ENCODE results near the gene UTS2B.

The UTS2B gene

DNA sequence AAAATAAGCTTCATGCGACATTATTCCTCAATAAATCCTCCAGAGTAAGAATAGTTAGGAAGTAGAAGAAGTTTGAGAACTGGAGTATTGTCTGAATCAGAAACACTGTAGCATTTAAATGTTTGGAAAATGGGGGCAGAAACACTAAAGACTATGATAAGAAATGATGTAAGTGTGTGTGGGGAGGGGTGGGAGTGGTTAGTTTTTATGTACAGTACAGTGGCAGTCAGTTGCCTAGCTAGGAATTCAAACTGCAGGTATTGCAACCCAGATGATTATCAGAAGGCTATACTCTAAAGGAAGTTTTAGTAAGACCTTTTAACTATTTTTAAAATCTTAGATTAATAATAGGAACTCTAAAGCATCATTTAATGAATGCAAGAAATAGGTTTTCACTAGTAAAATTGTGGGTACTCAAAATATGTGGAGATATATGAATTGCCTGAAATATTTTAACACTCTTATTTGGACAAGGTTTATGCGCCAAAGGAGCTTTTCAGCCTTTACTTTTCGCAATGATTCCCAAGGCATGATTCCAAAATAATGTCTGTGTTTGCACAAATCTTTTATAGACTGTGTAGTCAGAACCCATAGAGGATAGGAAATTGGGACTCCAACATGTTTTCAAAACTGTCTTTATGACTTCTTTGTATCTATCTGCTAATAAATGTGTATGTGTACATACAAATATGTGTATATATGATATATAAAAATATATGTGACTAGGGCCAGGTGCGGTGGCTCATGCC lies 9.1 kb downstream of the UTS2B start:
- DNase-seq (ENCODE audit: low read depth), result no peak

DNA sequence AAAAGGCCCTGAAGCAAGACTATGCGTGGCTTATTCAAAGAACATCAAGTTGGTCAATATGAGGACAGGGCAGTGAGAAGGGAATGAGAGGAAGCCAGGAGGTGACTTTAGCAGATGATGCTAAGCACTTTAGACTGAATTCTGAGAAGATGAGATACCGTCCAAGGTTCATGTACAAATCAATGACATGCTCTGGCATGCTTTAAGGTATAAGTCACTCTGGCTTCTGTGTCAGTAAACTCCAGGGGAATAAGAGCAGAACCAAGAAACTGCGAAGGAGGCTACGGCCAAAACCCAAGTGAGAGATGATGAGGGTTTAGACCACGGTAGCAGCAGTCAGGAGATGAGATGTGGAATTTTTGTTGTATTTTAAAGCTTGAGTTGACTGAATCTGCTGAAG lies 10.0 kb downstream of the UTS2B start:
- DNase-seq (ENCODE audit: low read depth), result no peak

DNA sequence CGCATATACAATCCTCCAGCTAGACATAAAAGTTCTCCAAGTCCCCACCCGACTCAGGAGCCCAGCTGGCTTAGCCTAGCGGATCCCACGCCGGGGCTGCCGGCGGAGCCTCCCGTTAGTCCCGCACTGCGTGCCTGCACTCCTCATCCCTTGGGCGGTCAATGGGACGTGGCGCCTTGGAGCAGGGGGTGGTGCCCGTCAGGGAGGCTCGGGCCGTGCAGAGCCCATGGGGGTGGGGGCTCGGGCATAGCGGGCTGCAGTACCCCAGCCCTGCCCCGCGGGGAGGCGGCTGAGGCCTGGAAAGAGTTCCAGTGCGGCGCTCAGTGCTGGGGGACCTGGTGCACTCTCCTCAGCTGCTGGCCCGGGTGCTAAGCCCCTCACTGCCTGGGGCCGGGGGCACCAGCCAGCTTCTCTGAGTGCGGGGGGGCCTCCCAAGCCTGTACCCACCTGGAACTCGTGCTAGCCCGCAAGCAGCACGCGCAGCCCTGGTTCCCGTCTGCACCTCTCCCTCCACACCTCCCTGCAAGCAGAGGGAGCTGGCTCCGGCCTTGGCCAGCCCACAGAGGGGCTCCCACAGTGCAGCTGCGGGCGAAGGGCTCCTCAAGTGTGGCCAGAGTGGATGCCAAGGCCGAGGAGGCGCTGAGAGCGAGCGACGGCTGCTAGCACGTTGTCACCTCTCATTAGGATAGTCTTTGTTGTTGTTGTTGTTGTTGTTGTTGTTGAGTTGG lies 13.3 kb downstream of the UTS2B start:
- no peak for DNase-seq (ENCODE audit: low read depth)

DNA sequence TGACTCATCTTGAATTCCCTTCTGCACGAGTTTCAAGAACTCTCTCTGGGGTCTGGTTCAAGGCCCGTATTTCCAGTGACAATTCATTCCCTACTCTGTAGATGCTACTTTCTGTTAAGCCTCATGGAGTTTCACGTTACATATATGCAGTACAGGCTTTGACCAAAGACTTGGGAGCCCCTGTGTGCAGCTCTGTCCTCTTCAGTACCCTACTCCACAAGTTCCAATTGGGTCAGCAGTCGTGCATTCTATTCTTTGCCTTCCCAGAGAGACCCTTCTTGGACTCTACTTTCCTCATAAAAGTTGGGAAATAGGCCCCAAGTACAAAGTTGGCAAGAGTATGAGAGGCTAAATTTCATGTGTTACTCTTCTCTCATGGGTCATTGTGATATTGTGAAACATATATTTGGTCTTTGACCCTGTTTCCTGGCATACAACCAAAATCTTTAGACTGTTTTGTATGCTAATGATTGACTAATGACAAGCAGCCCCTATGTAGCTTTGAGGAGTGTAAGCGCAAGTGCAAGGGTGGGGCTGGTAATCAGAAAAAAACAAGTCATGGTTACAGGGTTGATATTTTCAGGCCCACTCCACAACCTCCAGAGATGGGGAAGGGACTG lies 16.1 kb downstream of the UTS2B start:
- no peak for DNase-seq (ENCODE audit: low read depth)

DNA sequence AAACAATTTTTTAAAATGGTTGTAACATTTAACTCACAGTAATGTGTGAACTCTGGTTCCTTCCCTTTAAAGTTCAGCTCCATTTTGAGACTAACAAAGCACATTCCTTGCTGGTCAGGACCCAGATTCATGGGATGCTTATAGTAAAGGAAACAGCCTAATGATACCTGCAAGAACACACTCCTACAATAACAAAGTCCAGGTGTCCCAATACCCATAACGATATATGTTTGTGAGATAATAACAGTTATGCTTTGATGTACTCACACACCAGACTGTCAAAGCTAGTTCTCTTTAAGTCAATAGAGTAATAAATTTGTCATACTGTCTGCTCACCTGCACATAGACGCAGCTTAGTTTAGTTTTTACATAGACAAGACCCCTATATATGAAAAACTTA lies 17.0 kb downstream of the UTS2B start:
- no peak for DNase-seq (ENCODE audit: low read depth)

DNA sequence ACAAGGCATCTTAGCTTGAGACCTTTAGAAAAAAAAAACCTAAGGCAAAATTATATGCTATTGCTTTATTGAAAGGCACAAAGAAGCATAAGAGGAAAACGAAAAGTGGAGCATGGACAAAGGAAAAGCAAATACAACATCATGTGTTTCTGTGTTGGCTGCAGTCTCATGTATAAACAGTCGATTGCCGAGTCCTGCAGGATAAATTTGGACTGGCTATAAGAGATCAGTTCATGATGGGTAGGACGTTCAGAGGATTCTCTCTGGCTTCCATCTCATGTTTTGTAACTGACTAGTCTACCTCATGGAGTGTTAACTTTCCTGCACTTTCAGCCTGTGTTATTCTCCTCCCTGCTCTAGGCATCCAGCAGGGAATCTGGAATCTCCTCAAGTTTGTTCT lies 23.0 kb downstream of the UTS2B start:
- DNase-seq (ENCODE audit: low read depth), result no peak

DNA sequence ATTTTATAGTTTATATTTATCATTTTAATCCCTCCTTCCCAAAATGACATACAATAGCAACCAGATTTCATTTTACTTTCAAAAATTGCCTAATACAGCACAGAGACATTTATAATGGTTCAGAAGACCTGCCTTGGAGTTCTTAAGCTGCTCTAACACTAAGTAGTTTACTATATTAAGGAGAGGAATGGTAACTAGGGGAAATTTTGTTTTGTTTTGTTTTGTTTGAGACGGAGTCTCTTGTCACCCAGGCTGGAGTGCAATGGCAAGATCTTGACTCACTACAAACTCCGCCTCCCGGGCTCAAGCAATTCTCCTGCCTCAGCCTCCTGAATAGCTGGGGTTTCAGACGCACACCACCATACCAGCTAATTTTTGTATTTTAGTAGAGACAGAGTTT lies 23.9 kb downstream of the UTS2B start:
- no peak for DNase-seq (ENCODE audit: low read depth)

DNA sequence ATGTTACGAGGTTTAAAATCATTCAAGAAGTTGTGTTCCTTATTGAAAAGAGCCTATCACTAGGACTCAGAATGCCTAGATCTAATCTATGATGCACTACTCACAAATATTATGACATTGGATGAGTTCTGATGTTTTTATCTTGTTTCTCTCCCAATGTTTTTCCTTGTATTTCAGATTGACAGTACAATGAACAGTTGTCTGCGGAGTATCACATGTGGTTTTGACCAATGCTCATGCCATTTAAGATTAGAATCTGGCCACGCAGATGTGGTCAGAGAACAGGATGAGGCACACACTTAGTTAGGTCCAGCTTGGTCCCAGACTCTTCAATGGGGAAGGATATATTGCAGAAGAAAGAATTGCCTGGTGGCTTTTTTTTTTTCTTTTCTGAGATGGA lies 26.7 kb downstream of the UTS2B start:
- no peak for DNase-seq (ENCODE audit: low read depth)

DNA sequence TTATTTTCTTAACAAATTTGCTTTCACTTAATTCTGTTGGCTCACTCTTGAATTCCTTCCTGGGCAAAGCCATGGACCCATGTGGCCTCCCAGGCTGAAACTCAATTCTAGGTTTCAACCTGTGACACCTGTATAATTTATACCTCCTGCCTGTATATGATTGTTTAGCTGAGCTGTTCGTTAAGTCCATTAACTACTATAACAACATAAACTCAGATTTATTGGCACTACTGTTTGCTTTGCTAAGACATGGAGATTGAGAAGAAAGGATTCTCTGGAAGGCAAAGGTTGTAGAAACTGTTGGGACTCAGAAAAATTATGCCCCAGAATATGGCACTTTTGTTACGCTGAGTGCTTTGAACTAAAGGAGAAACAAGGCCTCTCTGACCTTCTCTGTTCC lies 27.9 kb downstream of the UTS2B start:
- no peak for DNase-seq (ENCODE audit: low read depth)

DNA sequence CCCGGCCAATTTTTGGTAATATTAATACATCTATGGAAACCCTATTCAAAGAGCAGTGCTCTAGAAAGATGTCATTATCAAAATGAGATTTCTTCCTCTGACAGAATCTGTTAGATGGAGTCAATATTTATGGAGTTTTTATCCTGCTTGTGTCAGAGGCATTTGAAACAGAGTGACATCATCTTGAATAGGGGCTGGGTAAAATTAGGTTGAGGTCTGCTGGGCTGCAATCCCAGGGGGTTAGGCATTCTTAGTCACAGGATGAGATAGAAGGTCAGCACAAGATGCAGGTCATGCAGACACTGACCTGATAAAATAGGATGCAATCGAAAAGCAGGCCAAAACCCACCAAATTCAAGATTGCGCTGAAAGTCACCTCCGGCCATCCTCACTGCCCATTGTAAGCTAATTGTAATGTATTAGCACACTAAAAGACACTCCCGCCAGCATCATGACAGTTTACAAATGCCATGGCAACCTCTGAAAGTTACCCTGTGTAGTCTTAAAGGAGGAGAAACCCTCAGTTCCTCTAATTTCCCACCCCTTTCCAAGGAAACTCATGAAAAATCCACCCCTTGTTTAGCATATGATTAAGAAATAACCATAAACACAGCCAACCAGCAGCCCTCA lies 28.4 kb downstream of the UTS2B start:
- DNase-seq (ENCODE audit: low read depth), result no peak

DNA sequence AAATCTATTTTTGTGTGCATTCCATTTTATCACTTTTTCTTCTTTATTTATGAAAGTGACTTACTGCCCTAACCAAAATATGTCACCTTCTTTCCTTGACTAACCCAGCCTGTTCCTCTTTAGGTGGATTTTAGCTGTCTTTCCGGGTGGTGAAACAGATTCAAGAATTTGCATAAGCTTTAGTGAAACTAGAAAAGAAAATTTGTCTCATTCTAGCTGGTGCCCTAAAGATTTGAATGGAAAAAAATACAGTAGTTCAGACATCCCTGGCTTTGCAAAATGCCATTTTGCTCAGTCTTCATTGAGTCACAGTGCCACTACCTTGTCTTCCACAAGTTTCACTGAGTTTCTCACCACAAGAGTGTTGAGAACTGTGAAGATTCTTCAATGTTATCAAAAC lies 29.3 kb downstream of the UTS2B start:
- DNase-seq (ENCODE audit: low read depth), result no peak

DNA sequence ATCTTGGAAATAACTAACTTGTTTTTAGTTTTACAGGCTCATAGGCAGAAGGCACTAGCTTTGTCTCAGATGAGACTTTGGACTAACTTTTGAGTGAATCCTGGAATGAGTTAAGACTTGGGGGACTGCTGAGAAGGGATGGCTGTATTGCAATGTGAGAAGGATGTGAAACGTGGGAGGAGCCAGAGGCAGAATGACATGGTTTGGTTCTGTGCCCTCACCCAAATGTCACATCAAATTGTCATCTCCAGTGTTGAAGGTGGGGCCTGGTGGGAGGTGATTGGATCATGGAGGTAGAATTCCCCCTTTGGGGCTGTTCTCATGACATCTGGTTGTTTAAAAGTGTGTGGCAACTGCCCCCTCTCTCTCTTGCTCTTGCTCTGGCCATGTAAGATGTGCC lies 29.9 kb downstream of the UTS2B start:
- DNase-seq (ENCODE audit: low read depth), result no peak

DNA sequence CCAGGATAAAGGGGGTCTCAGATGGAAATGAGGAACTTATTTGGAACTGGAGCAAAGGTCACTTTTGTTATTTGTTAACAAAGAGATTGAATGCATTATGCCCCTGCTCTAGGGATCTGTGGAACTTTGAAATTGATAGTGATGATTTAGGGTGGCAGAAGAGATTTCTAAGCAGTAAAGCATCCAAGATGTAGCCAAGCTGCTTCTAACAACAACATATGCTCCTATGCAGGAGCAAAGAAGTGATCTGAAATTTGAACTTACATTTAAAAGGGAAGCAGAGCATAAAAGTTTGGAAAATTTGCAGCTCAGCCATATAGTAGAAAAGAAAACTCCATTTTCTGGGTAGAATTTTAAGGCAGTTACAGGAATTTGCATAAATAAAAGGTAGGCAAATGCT lies 31.5 kb downstream of the UTS2B start:
- no peak for DNase-seq (ENCODE audit: low read depth)

DNA sequence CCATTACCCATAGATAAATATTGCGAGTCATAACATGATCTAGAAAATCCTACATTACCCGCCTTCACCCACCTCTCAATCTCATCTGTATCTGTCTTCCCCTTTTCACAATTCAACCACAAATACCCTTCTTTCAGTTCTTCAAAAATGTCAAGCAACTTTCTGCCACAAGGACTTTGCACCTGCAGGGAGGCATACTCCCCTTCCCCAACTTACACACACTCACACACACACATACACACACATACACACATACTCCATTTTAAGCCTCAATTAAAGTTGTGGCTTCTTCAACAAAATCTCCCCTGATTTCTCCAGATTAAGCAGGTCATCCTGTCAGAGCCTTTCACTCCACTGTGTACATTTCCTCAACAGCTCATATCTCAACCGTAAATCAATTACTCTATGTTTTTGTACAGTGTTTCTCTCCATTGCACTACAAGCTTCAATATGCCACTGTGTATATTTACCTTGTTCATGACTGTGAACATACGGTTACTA lies 34.2 kb downstream of the UTS2B start:
- no peak for DNase-seq (ENCODE audit: low read depth)

DNA sequence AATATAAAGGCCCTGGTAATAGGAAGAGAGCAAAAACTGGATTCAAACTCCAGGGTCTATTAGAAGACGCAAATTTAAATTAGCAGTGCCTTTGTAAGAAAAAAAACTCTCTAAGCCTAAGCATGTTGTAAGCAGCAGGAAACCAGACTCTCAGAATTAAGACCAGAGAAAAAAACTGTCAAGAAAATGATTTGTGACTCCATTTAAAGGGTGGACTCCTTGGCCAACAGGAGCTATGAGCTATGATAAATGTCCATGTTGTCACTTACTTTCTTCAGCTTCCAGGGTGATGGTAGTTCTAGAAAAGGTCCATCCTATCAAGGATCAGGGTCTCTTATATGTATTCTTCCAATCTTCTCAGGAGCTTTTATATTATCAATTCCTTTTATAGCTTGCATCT lies 36.0 kb downstream of the UTS2B start:
- no peak for DNase-seq (ENCODE audit: low read depth)

DNA sequence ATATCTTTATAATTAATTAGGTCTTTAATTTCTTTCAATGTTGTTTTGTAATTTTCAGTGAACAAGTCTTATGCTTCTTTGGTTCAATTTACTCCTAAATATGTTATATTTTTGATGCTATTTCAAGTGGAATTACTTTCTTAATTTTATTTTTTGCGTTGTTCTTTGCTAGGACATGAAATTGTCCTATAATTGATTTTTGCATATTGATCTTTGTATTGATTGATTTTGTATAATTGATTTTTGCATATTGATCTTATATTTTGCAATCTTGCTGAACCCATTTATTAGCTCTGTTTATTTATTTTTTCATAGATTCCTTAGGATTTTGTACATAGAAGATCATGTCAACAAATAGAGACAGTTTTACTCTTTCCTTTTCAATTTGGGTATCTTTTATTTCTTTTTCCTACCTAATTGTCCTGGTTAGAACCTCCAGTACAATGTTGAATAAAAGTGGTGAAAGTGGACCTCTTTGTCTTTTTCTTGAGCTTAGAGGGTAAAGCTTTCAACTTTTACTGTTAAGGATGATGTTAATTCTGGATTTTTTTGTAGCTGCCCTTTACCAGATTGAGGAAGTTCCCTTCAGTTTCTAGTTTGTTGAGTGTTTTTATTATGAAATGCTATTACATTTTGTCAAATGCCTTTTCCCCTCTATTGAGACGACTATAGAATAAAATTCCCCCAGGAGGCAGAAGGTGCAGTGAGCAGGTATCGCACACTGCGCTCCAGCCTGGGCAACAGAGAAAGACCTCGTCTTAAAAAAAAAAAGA lies 37.9 kb downstream of the UTS2B start:
- DNase-seq (ENCODE audit: low read depth), result no peak

DNA sequence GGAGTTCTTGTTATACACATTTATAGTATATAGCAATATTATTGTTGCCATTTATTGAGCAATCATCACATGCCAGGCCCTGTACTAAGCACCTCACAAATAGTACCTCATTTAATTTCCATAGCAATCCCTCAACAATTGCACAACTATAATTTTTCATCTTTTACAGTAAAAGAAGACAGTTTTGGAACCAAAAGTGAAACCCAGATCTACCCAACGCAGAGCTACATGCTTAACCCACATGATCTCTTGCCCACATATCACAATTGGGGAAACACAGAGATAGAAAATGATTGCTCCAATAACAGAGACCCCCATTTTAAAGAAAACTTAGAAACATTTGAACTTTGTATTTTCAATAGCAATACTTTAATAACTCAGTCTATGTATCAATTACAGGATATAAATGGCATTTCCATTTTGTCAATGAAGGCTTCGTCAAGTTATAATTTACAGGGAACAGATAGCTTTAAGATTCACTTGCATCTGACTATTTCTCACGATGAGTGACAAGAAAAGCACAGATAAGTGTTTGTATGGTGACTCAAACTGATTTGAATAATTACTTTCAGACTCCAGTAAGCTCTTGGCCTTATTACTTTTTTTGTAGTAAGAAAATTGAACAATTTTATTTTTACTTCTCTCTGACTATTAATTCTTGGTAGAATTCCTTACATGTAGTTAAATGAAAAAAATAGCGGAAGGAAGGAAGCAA lies 39.9 kb downstream of the UTS2B start:
- no peak for DNase-seq (ENCODE audit: low read depth)

DNA sequence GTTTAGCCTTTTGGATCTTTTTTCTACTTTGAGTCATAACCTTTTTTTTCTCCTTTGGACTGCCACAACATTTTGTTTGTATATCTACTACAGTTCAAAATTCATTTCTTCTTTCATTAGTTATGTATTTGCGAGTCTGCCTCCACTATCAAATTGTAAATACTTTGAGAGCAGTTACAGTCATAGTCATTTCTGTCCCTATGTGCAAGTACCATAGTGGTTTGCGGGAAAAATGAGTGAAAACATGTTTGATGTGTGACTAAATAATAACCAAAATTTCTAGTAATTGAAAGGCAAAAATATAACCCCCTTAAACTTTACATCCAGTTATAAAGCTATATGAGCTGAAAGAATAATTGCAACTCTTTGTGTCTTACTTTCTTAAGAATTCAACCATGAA lies 46.9 kb downstream of the UTS2B start:
- DNase-seq (ENCODE audit: low read depth), result no peak

DNA sequence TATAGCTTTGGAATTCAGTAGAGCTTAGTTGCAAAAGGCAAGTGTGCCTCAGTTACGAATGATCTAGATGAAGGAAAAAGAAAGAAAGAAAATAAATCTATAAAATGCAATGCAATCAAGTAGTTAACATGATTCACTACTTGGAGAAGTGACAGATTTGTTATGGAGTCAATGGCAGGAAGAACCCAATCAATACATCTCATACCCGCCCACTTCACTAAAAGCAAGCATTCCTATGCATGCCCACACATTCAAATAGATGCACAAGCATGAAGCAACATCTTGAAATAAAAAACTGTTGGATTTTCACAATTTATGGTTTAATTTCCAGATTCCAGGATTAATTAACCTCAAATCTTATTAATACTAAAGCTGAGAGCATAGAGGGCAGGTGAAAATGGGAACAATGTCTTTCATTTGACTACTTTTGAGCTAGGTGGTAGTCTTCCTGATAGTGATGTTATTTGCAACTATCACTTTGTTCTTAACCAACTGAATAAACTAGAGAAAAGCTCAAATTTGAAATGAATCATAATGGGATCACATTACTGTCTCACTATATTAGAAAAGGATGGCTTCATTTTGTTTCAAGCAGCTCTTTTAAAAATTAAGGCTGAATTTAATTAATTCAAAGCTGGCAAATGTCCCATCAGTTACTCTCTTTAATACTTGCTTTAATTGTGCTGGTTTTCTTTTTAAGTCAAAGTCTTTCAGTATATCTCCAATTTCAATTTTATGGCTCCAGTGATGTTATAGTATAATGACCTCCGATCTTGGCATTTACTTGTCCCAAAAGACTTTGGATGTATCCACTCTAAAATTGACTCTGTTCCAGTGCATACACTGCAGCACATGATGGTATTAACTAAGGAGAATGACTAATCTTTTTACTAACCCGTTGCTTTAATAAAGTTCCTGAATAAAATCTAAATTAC lies 47.8 kb downstream of the UTS2B start:
- DNase-seq (ENCODE audit: low read depth), result no peak

DNA sequence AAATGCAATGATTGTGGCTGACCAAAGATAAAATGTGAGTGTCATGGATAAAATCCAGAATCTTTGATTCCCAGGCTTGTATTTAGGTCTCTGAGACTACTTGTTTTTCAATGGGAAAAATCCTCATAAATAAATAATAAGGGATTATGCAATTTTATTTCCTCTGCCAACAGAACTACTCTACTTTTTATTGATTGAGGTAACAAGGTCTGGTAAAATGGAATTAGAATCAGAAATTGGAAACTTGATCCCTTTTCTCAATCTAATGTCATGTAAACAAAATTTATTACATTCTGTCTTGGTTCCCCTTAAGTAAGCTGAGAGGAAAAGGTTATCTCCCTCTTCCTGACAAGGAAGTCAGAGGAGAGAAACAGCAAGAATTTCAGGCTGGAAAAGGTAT lies 49.4 kb downstream of the UTS2B start:
- DNase-seq (ENCODE audit: low read depth), result no peak

Measured in stimulated activated CD8-positive, alpha-beta memory T cell treated with anti-CD3 and anti-CD28 coated beads, Interleukin-15, amount 100 ng/mL, for 1 hour (primary cell).